Pancreas (tissue), 10 donors: ENCODE results near the gene NHLRC2. TPM values are rescaled to one million over a fixed set of nuclear protein-coding genes. Genes with fewer than 3 reads are reported as not detected.

Experiments
- ATAC-seq, 4 donors: fragments of 200-7000 bp; cut with Tn5 transposase; one replicate each; pipeline versions ENCODE4 v1.8.0 to v1.9.1; 2020; ENCODE audit warnings: mild to moderate bottlenecking in 4 of 4, moderate library complexity in 4 of 4
- DNase-seq, 6 donors: peaks; one replicate each; pipeline ENCODE4 v3.0.0-alpha.2; 2020
- FAIRE-seq: peaks from 2 replicates; lab custom pipeline; 2012; peaks lifted over from hg19 to GRCh38; lab: Jason Lieb, UNC
- H3K27ac ChIP-seq, 4 donors: fragments of 200-600 bp; sonication (generic); 1 replicate in 3 of 4; 2 replicates in 1 of 4; pipeline versions ENCODE4 v1.5.0 to v1.8.0; 2020
- H3K27me3 ChIP-seq, 4 donors: fragments of 200-600 bp; one replicate each; pipeline ENCODE4 v1.8.0; 2021
- H3K36me3 ChIP-seq, 3 donors: fragments of 200-600 bp; sonication (generic) in 1 of 3; one replicate each; pipeline versions ENCODE4 v1.5.0 to v1.8.0; 2020 to 2021
- H3K4me1 ChIP-seq, 3 donors: fragments of 200-600 bp; one replicate each; pipeline ENCODE4 v1.8.0; 2021
- H3K4me3 ChIP-seq, 4 donors: fragments of 200-600 bp; sonication (generic) in 2 of 4; one replicate each; pipeline versions ENCODE4 v1.5.0 to v1.8.0; 2020 to 2021
- H3K9me3 ChIP-seq, 4 donors: fragments of 200-600 bp; one replicate each; pipeline ENCODE4 v1.8.0; 2021
- CTCF ChIP-seq, 4 donors: fragments of 200-600 bp; sonication (generic) in 3 of 4; IDR thresholded peaks; one replicate each; pipeline versions ENCODE4 v1.5.0 to v1.8.0; 2021; ENCODE audit warnings: antibody characterized with exemption in 4 of 4
- WGBS, 2 donors: extraction: QIAGEN DNeasy Blood & Tissue Kit; methylation state at CpG; one replicate each; pipeline ENCODE4 v1.1.7; 2013; 5-methylcytosine and 5-hydroxymethylcytosine counted together
- intact Hi-C, 3 donors: fragments of 100-400 bp; cut with DNase I; formaldehyde crosslinking; loops; one replicate each; pipeline versions ENCODE4 v1.11.1 to v1.14.2; 2022
- polyA plus RNA-seq, 2 donors: library from polyadenylated mRNA; stranded (reverse); fragments of 200-250 nt; gene quantifications; one replicate each; pipeline ENCODE4 v1.2.3, GENCODE V29; 2013
- total RNA-seq, 6 donors: library from RNA; stranded (reverse); fragmentation: NEBNext Ultra II Directional in 4 of 6; extraction: Animal tissue kit (Norgen Biotek cat#: 25700) in 4 of 6; gene quantifications; one replicate each; pipeline versions ENCODE4 v1.2.1 to v1.2.4, GENCODE V29; 2021 to 2023
- donor health status: healthy with polysubstance abuse.
- donor health status: DM: no; HTN: no; CAD: no; lungs with moderate emphysema.
- donor health status: DM: no; HTN: no; CAD: no.
- donor health status: control.
- donor health status: control.
- donor health status: Bipolar disorder and iron deficiency.
- donor health status: DM: yes; HTN: yes; CAD: no.
- donor health status: DM: no; HTN: no; CAD: no.
- donor health status: DM: no; HTN: no; CAD: no.
- donor health status: DM: yes; HTN: yes; CAD: no.

The NHLRC2 gene
- total and polyA plus RNA-seq, 8 donors, result 4.3 to 24.0 (median 17.4) TPM

GRCh38 chr10:113911839-113912238 lies 57.4 kb downstream of the NHLRC2 start:
- Histone ChIP-seq H3K4me1 (peaks cover 8 to 16% (median 12%) of the 10 kb centered on the region in 3 donors), H3K4me3 (no peak overlapping the region), H3K27ac (no peak overlapping the region), H3K27me3 (no peaks in the 10 kb centered on the region), H3K9me3 (no peaks in the 10 kb centered on the region), H3K36me3 (peaks cover 0 to 5% (median 2%) of the 10 kb centered on the region in 3 donors)
- WGBS, 2 donors, result 82 to 91% methylated on average over 6 of the region's 6 CpGs
- DNase-seq (no peak), ATAC-seq (no peak), FAIRE-seq (peak; percentile 17)
- no peak for TF ChIP-seq CTCF (IDR thresholded peaks at IDR 0.05)
- intact Hi-C loops, result no loop called here

- ATAC-seq (no peak), FAIRE-seq (no peak), DNase-seq (no peak)
- H3K27me3 ChIP-seq, result no peaks in the 10 kb centered on the region
- H3K36me3 ChIP-seq, result peaks cover 0 to 5% (median 0%) of the 10 kb centered on the region in 3 donors
- no peak overlapping the region for H3K27ac ChIP-seq
- WGBS, 2 donors, result 96 to 97% methylated on average over 7 of the region's 7 CpGs
- no peak for TF ChIP-seq CTCF (IDR thresholded peaks at IDR 0.05)
- peaks cover 8 to 16% (median 12%) of the 10 kb centered on the region in 3 donors for H3K4me1 ChIP-seq
- intact Hi-C loops, result no loop called here
- no peak overlapping the region for H3K4me3 ChIP-seq
- H3K9me3 ChIP-seq, result no peaks in the 10 kb centered on the region
Measured at GRCh38 chr10:113912582-113912981, 58.1 kb downstream of the NHLRC2 start.

GRCh38 chr10:113914956-113915355 lies 60.5 kb downstream of the NHLRC2 start:
- Histone ChIP-seq H3K36me3 (no peaks in the 10 kb centered on the region), H3K27me3 (no peaks in the 10 kb centered on the region), H3K27ac (no peak overlapping the region), H3K4me1 (peaks cover 8 to 16% (median 12%) of the 10 kb centered on the region in 3 donors), H3K9me3 (no peaks in the 10 kb centered on the region), H3K4me3 (no peak overlapping the region)
- FAIRE-seq (no peak), DNase-seq (no peak), ATAC-seq (no peak)
- TF ChIP-seq CTCF (IDR thresholded peaks at IDR 0.05), result no peak
- WGBS, 2 donors, result 91 to 94% methylated on average over 2 of the region's 2 CpGs
- intact Hi-C loops, result no loop called here

DNA sequence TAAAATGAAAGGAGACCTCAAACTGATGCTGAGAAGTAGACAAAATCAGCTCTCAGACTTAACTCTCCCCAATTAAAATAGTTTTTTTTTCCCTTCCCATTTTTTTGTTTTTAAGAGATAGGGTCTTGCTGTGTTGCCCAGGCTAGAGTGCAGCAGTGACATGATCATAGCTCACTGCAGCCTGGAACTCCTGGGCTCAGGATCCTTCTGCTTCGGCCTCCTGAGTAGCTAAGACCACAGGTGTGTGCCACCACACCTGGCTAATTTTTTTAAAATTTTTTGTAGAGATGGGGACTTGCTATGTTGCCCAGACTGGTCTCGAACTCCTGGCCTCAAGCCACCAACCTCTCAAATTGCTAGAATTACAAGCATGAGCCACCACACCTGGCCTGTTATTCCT lies 61.1 kb downstream of the NHLRC2 start:
- WGBS, 2 donors, result 94 to 98% methylated on average over 2 of the region's 2 CpGs
- no peak for TF ChIP-seq CTCF (IDR thresholded peaks at IDR 0.05)
- H3K4me1 ChIP-seq, result peaks cover 8 to 12% (median 10%) of the 10 kb centered on the region in 3 donors
- ATAC-seq (no peak), FAIRE-seq (no peak), DNase-seq (no peak)
- intact Hi-C loops, result no loop called here
- H3K27me3 ChIP-seq, result no peaks in the 10 kb centered on the region
- H3K4me3 ChIP-seq, result no peak overlapping the region
- no peaks in the 10 kb centered on the region for H3K9me3 ChIP-seq
- H3K27ac ChIP-seq, result no peak overlapping the region
- no peaks in the 10 kb centered on the region for H3K36me3 ChIP-seq

DNA sequence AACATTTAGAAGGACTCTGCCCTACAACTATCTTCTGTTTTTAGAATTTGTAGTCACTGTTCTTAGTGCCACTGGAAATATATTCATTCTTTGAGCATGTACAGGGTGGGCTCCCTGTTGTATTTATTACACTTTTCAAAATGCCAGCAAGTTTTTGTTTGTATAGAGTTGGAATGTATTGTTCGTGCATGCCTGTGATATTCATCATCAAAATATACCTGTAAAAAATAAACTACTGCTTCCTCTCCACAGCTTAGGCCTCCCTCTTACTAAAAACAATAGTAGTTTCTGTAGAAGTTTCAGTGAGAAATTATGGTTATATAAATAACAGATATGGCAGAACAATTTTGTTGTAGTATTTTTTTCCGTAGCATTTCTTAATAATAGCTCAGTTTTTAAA lies 61.6 kb downstream of the NHLRC2 start:
- Histone ChIP-seq H3K4me1 (peaks cover 3 to 7% (median 5%) of the 10 kb centered on the region in 3 donors), H3K4me3 (no peak overlapping the region), H3K27me3 (no peaks in the 10 kb centered on the region), H3K9me3 (no peaks in the 10 kb centered on the region), H3K36me3 (no peaks in the 10 kb centered on the region), H3K27ac (no peak overlapping the region)
- FAIRE-seq (no peak), DNase-seq (no peak), ATAC-seq (no peak)
- WGBS, 2 donors, result 90 to 92% methylated on average over 2 of the region's 2 CpGs
- no peak for TF ChIP-seq CTCF (IDR thresholded peaks at IDR 0.05)
- intact Hi-C loops, result no loop called here
